SU-DHL-6 (cell line): Measurements from ENCODE around the gene ARHGAP26.

ENCODE experiments used
- CTCF ChIP-seq: fragments of 200-600 bp; sonication (generic); IDR thresholded peaks from one replicate; pipeline ENCODE4 v1.5.1; 2017; ENCODE audit warnings: antibody characterized with exemption, mild to moderate bottlenecking, low read length, moderate library complexity; ENCODE audit not compliant: insufficient read depth, poor library complexity, severe bottlenecking
- EZH2phosphoT487 ChIP-seq: fragments of 200-600 bp; sonication (generic), shearing (Covaris generic); conservative IDR thresholded peaks from 2 replicates; pipeline ENCODE4 v1.6.1; 2018; ENCODE audit warnings: mild to moderate bottlenecking, antibody characterized with exemption, low read length, moderate library complexity, mixed read lengths

GRCh38 chr5:142835540-142835939, 65.4 kb downstream of the ARHGAP26 start:
- no peak for TF ChIP-seq CTCF
- TF ChIP-seq EZH2phosphoT487 = no peak
